H1 (cell line): Measurements from ENCODE around the gene MYRIP. TPM values are rescaled to one million over a fixed set of nuclear protein-coding genes. Genes with fewer than 3 reads are reported as not detected.

Source experiments
- CTCF ChIA-PET: fragments of 300-600 bp; sonication (Branson Sonifier 250); formaldehyde crosslinking; loops from one replicate; lab custom pipeline; 2021; ENCODE audit not compliant: partially characterized antibody; lab: Charles Lee
- POLR2A ChIA-PET: fragments of 300-600 bp; sonication (Branson Sonifier 250); formaldehyde crosslinking; loops from one replicate; lab custom pipeline; 2021; ENCODE audit warnings: inconsistent platforms; ENCODE audit not compliant: partially characterized antibody; lab: Charles Lee
- DNase-seq, 2 experiments: peaks; one replicate each; pipeline versions ENCODE4 v3.0.0 to v3.0.0-alpha.2; 2010 to 2022; ENCODE audit warnings: low spot score in 2 of 2, low read depth in 1 of 2, mixed read lengths in 1 of 2
- FAIRE-seq: peaks from 2 replicates; lab custom pipeline; 2011; peaks lifted over from hg19 to GRCh38; lab: Jason Lieb, UNC
- H2AFZ ChIP-seq: 2 replicates; pipeline ENCODE4 v1.8.1; 2012; ENCODE audit warnings: low read length, inconsistent platforms
- H2AK5ac ChIP-seq: 2 replicates; pipeline ENCODE4 v1.6.1; 2013; ENCODE audit warnings: low read depth, low read length
- H2BK120ac ChIP-seq: replicated peaks from 2 replicates; pipeline ENCODE3; 2013; ENCODE audit warnings: low read depth, low read length, inconsistent platforms
- H2BK12ac ChIP-seq: 2 replicates; pipeline ENCODE4 v1.6.1; 2013; ENCODE audit warnings: low read depth, low read length
- H2BK15ac ChIP-seq: 2 replicates; pipeline ENCODE4 v1.6.1; 2013; ENCODE audit warnings: low read length
- H2BK20ac ChIP-seq: 2 replicates; pipeline ENCODE4 v1.6.1; 2013; ENCODE audit warnings: low read length
- H2BK5ac ChIP-seq: 2 replicates; pipeline ENCODE4 v1.6.1; 2013; ENCODE audit warnings: low read depth, low read length
- H3K14ac ChIP-seq: 2 replicates; pipeline ENCODE4 v1.6.1; 2013; ENCODE audit warnings: inconsistent platforms; ENCODE audit not compliant: insufficient read length
- H3K18ac ChIP-seq: 2 replicates; pipeline ENCODE4 v1.6.1; 2013; ENCODE audit warnings: low read length; ENCODE audit errors: extremely low read depth
- H3K23ac ChIP-seq: 2 replicates; pipeline ENCODE4 v1.6.1; 2013; ENCODE audit warnings: inconsistent platforms; ENCODE audit not compliant: insufficient read length
- H3K23me2 ChIP-seq: 2 replicates; pipeline ENCODE4 v1.6.1; 2013; ENCODE audit warnings: low read depth, low read length
- H3K27ac ChIP-seq: 2 replicates; pipeline ENCODE4 v1.6.1; 2011; ENCODE audit warnings: low read depth, low read length, inconsistent platforms
- H3K27me3 ChIP-seq, 4 experiments: replicated peaks in 1 of 4; 1 replicate in 1 of 4; 2 replicates in 3 of 4; pipeline versions ENCODE4 v1.6.1 to v1.8.1; 2011 to 2013; ENCODE audit warnings: low read length in 3 of 4, mild to moderate bottlenecking in 3 of 4, inconsistent platforms in 2 of 4, mixed read lengths in 2 of 4, moderate library complexity in 1 of 4; ENCODE audit not compliant: control insufficient read depth in 3 of 4, insufficient read depth in 3 of 4; ENCODE audit errors: extremely low read depth in 1 of 4
- H3K36me3 ChIP-seq, 4 experiments: 2 replicates each; pipeline versions ENCODE4 v1.6.1 to v1.8.1; 2011 to 2013; ENCODE audit warnings: mild to moderate bottlenecking in 4 of 4, low read length in 3 of 4, moderate library complexity in 2 of 4, control low read depth in 1 of 4, inconsistent platforms in 1 of 4; ENCODE audit not compliant: insufficient read depth in 4 of 4, control insufficient read depth in 2 of 4
- H3K4ac ChIP-seq: replicated peaks from 2 replicates; pipeline ENCODE3; 2013; ENCODE audit warnings: low read length, low read depth, mixed read lengths, inconsistent platforms; ENCODE audit not compliant: insufficient read length
- H3K4me1 ChIP-seq, 4 experiments: replicated peaks in 1 of 4; 1 replicate in 1 of 4; 2 replicates in 3 of 4; pipeline versions ENCODE4 v1.6.1 to v1.8.1; 2011 to 2013; ENCODE audit warnings: low read length in 3 of 4, inconsistent platforms in 2 of 4, mixed read lengths in 1 of 4; ENCODE audit not compliant: insufficient read depth in 4 of 4, control insufficient read depth in 3 of 4
- H3K4me2 ChIP-seq, 2 experiments: 2 replicates each; pipeline versions ENCODE4 v1.6.1 to v1.8.1; 2011 to 2013; ENCODE audit warnings: low read depth in 2 of 2, low read length in 2 of 2, control low read depth in 1 of 2, inconsistent platforms in 1 of 2, mild to moderate bottlenecking in 1 of 2; ENCODE audit not compliant: insufficient read depth in 1 of 2
- H3K4me3 ChIP-seq, 4 experiments: fragments of 200-600, 300-600 bp in 1 of 4; sonication (generic), shearing (Covaris generic), sonication (Bioruptor Twin) in 1 of 4; 2 replicates each; pipeline versions ENCODE4 v1.5.1 to v1.8.1; 2011 to 2016; ENCODE audit warnings: low read length in 4 of 4, low read depth in 3 of 4, control low read depth in 2 of 4, inconsistent platforms in 2 of 4, mild to moderate bottlenecking in 2 of 4, mixed read lengths in 1 of 4, moderate library complexity in 1 of 4; ENCODE audit not compliant: insufficient read depth in 2 of 4; ENCODE audit errors: extremely low read depth in 1 of 4
- H3K56ac ChIP-seq: replicated peaks from 2 replicates; pipeline ENCODE3; 2013; ENCODE audit warnings: low read depth, mild to moderate bottlenecking, mixed read lengths, low read length, inconsistent platforms; ENCODE audit not compliant: insufficient read length
- H3K79me1 ChIP-seq: 2 replicates; pipeline ENCODE4 v1.6.1; 2013; ENCODE audit warnings: low read depth, low read length, control low read depth
- H3K79me2 ChIP-seq, 2 experiments: 2 replicates each; pipeline versions ENCODE4 v1.6.1 to v1.8.1; 2012 to 2013; ENCODE audit warnings: low read length in 2 of 2, mild to moderate bottlenecking in 2 of 2, inconsistent platforms in 1 of 2; ENCODE audit not compliant: insufficient read depth in 2 of 2, control insufficient read depth in 1 of 2
- H3K9ac ChIP-seq, 4 experiments: replicated peaks in 1 of 4; 1 replicate in 1 of 4; 2 replicates in 3 of 4; pipeline versions ENCODE4 v1.6.1 to v1.8.1; 2011 to 2013; ENCODE audit warnings: low read depth in 3 of 4, low read length in 3 of 4, control low read depth in 2 of 4, mild to moderate bottlenecking in 2 of 4, moderate library complexity in 2 of 4, inconsistent platforms in 1 of 4; ENCODE audit errors: extremely low read depth in 1 of 4
- H3K9me3 ChIP-seq, 2 experiments: 2 replicates each; pipeline versions ENCODE4 v1.6.1 to v1.8.1; 2012 to 2013; ENCODE audit warnings: mild to moderate bottlenecking in 2 of 2, moderate library complexity in 2 of 2, control low read depth in 1 of 2, inconsistent platforms in 1 of 2, low read depth in 1 of 2, low read length in 1 of 2, mixed read lengths in 1 of 2; ENCODE audit not compliant: insufficient read depth in 2 of 2
- H4K20me1 ChIP-seq, 2 experiments: replicated peaks in 1 of 2; 2 replicates each; pipeline versions ENCODE3 to v1.8.1; 2011 to 2013; ENCODE audit warnings: inconsistent platforms in 2 of 2, low read length in 2 of 2, mild to moderate bottlenecking in 1 of 2; ENCODE audit not compliant: insufficient read depth in 2 of 2, control insufficient read depth in 1 of 2
- H4K5ac ChIP-seq: 2 replicates; pipeline ENCODE4 v1.6.1; 2013; ENCODE audit warnings: low read length, low read depth, mixed read lengths, inconsistent platforms; ENCODE audit not compliant: insufficient read length
- H4K8ac ChIP-seq: 2 replicates; pipeline ENCODE4 v1.8.0; 2013; ENCODE audit warnings: mild to moderate bottlenecking, moderate library complexity, low read length, inconsistent platforms; ENCODE audit not compliant: insufficient read depth; ENCODE audit errors: extremely low read depth
- H4K91ac ChIP-seq: replicated peaks from 2 replicates; pipeline ENCODE3; 2013; ENCODE audit warnings: low read length, mixed read lengths, inconsistent platforms; ENCODE audit not compliant: insufficient read length
- ATF2 ChIP-seq: IDR thresholded peaks from 2 replicates; pipeline ENCODE4 v1.6.1; 2012; ENCODE audit warnings: low read length, inconsistent platforms
- HDAC6 ChIP-seq: IDR thresholded peaks from one replicate; pipeline ENCODE4 v1.7.1; 2012; ENCODE audit warnings: low read depth, mild to moderate bottlenecking, inconsistent platforms, low read length, moderate library complexity
- JUND ChIP-seq: IDR thresholded peaks from 2 replicates; pipeline ENCODE4 v1.6.1; 2011; ENCODE audit warnings: mild to moderate bottlenecking, improper control_type of control experiment, low read length
- KDM1A ChIP-seq: fragments of 200-600, 300-600 bp; sonication (generic); IDR thresholded peaks from 2 replicates; pipeline ENCODE4 v1.7.1; 2016; ENCODE audit warnings: mild to moderate bottlenecking, low read length, borderline replicate concordance
- KDM5A ChIP-seq: fragments of 200-600 bp; IDR thresholded peaks from 2 replicates; pipeline ENCODE4 v1.7.1; 2012; ENCODE audit warnings: mild to moderate bottlenecking, low read length, inconsistent platforms, mixed read lengths
- MAX ChIP-seq: IDR thresholded peaks from 2 replicates; pipeline ENCODE4 v1.6.1; 2012; ENCODE audit warnings: inconsistent platforms
- RAD21 ChIP-seq, 2 experiments: IDR thresholded peaks in 1 of 2; conservative IDR thresholded peaks in 1 of 2; 2 replicates each; pipeline ENCODE4 v1.6.1; 2011; ENCODE audit warnings: low read depth in 2 of 2, low read length in 2 of 2, improper control_type of control experiment in 1 of 2, inconsistent platforms in 1 of 2, mild to moderate bottlenecking in 1 of 2, moderate library complexity in 1 of 2
- SRF ChIP-seq: IDR thresholded peaks from 2 replicates; pipeline ENCODE4 v1.6.1; 2011; ENCODE audit warnings: mild to moderate bottlenecking, low read depth, low read length, moderate library complexity
- TBP ChIP-seq: IDR thresholded peaks from 2 replicates; pipeline ENCODE4 v1.6.1; 2011; ENCODE audit warnings: low read depth, low read length, improper control_type of control experiment
- ZNF274 ChIP-seq: IDR thresholded peaks from 2 replicates; pipeline ENCODE4 v1.7.0; 2012; ENCODE audit warnings: low read length, borderline replicate concordance; ENCODE audit errors: extremely low read depth
- WGBS, 2 experiments: shearing (Covaris generic) in 1 of 2; methylation state at CpG; one replicate each; pipeline versions ENCODE4 v1.1.6 to v1.1.7; 2013 to 2015; ENCODE audit warnings: low lambda C conversion rate in 2 of 2, mixed read lengths in 2 of 2, inconsistent platforms in 1 of 2, low coverage in 1 of 2, missing lambda C conversion rate in 1 of 2; ENCODE audit not compliant: insufficient replicate concordance in 2 of 2, insufficient coverage in 1 of 2, insufficient read length in 1 of 2; ENCODE audit errors: extremely low coverage in 1 of 2, missing lambda C conversion rate in 1 of 2; 5-methylcytosine and 5-hydroxymethylcytosine counted together
- polyA plus RNA-seq, 7 experiments: library from polyadenylated mRNA; depleted of rRNA in 3 of 7; stranded (reverse) in 5 of 7; unstranded in 2 of 7; fragments of >200 nt in 5 of 7; fragments of 200-250 nt in 2 of 7; gene quantifications; 1 replicate in 5 of 7; 2 replicates in 1 of 7; 4 replicates in 1 of 7; pipeline versions ENCODE4 v1.2.1 to v1.2.3, GENCODE V29; 2011 to 2013; ENCODE audit warnings: missing spikeins in 2 of 7, mixed read lengths in 2 of 7
- total RNA-seq: library from RNA; stranded (reverse); fragmentation: NEBNext Ultra II Directional; extraction: Animal tissue kit (Norgen Biotek cat#: 25700); gene quantifications from 2 replicates; pipeline ENCODE4 v1.2.1, GENCODE V29; 2021

The MYRIP gene
- total and polyA plus RNA-seq, 2 of the 8 experiments (the other 6 are each of a cell fraction or from before 2014, with no cell fraction given), result 0.54 to 4.3 TPM

- Histone ChIP-seq H3K14ac (no peak overlapping the region), H2AFZ (no peak overlapping the region), H3K9ac (no peak overlapping the region), H2AK5ac (no peak overlapping the region), H3K79me1 (no peaks in the 10 kb centered on the region), H3K9me3 (no peaks in the 10 kb centered on the region), H4K5ac (no peak overlapping the region), H3K4me3 (no peak overlapping the region), H3K79me2 (no peaks in the 10 kb centered on the region), H3K23ac (no peak overlapping the region), H3K36me3 (no peaks in the 10 kb centered on the region), H3K56ac (no peak overlapping the region), H2BK12ac (no peak overlapping the region), H2BK5ac (no peak overlapping the region), H4K20me1 (no peaks in the 10 kb centered on the region), H3K23me2 (no peaks in the 10 kb centered on the region), H2BK20ac (no peak overlapping the region), H2BK15ac (no peak overlapping the region), H3K27me3 (no peaks in the 10 kb centered on the region; a peak in 1 of 7 replicates), H4K91ac (no peak overlapping the region), H4K8ac (no peak overlapping the region), H3K4me1 (0 out of 7 replicates have a peak, but pooled peaks cover 0 to 2% (median 0%) of the 10 kb centered on the region in 4 experiments), H3K18ac (no peak overlapping the region), H2BK120ac (no peak overlapping the region), H3K27ac (no peak overlapping the region), H3K4me2 (no peak overlapping the region), H3K4ac (no peak overlapping the region)
- CTCF ChIA-PET, result interaction anchor here (0.7 to 8.1 kb wide), 33 partner anchors 10 to 720 kb away, joined by 3 to 114 read pairs (median 3); partner anchors contain the start of gene MYRIP
- DNase-seq (peak in 1 of 2 experiments; percentile 86), FAIRE-seq (peak; percentile 78)
- 37% methylated on average over 3 of the region's 3 CpGs; no CpG with 5 or more reads in 1 of the 2 experiments for WGBS, 2 experiments
- POLR2A ChIA-PET, result interaction anchor here (0.5 to 1.0 kb wide), 2 partner anchors 131 to 773 kb away, joined by 3 read pairs; no protein-coding TSS in a partner anchor
- TF ChIP-seq ZNF274 (no peak), ATF2 (no peak), RAD21 (IDR thresholded peaks at IDR 0.05 in 1 of 2, conservative IDR thresholded peaks at IDR 0.05 in 1 of 2; ENCODE audit: low read depth in 2 of 2, low read length in 2 of 2) (peak; percentile 80 to 83), KDM1A (no peak), JUND (no peak), MAX (no peak), TBP (no peak), KDM5A (no peak), SRF (no peak), HDAC6 (no peak)
Measured at GRCh38 chr3:40179016-40179415, 369.6 kb downstream of the MYRIP start.
